ENCODE results near the gene IGSF3. TPM values are rescaled to one million over a fixed set of nuclear protein-coding genes. Genes with fewer than 3 reads are reported as not detected.

IGSF3 gene
- total and polyA plus RNA-seq, 9 donors = 0.38 to 2.1 (median 1.0) TPM

- WGBS, 3 donors = 68 to 87% (median 73%) methylated on average over 4 of the region's 4 CpGs
- Histone ChIP-seq H3K27me3 (no peaks in the 10 kb centered on the region), H3K27ac (no peak overlapping the region), H3K9me3 (no peaks in the 10 kb centered on the region), H3K4me3 (no peak overlapping the region), H3K4me1 (ENCODE audit: insufficient read depth) (no peaks in the 10 kb centered on the region), H3K36me3 (no peaks in the 10 kb centered on the region)
- TF ChIP-seq CTCF (IDR thresholded peaks at IDR 0.05) (no peak), EP300 (IDR thresholded peaks at IDR 0.05) (no peak), POLR2A (IDR thresholded peaks at IDR 0.05) (no peak)
- intact Hi-C loops (cut with DNase I) = no loop called here
- no peak for DNase-seq
Measured at GRCh38 chr1:116546354-116546977, 121.1 kb downstream of the IGSF3 start.

- TF ChIP-seq EP300 (IDR thresholded peaks at IDR 0.05) = no peak
- TF ChIP-seq CTCF (IDR thresholded peaks at IDR 0.05) = no peak
- no peak for TF ChIP-seq POLR2A (IDR thresholded peaks at IDR 0.05)
- no peaks in the 10 kb centered on the region for H3K27me3 ChIP-seq
- no peaks in the 10 kb centered on the region for H3K4me1 ChIP-seq (ENCODE audit: insufficient read depth)
- no peaks in the 10 kb centered on the region for H3K36me3 ChIP-seq
- 89 to 93% (median 92%) methylated on average over 2 of the region's 2 CpGs for WGBS, 3 donors
- H3K4me3 ChIP-seq = no peak overlapping the region
- intact Hi-C loops (cut with DNase I) = no loop called here
- DNase-seq = no peak
- H3K27ac ChIP-seq = no peak overlapping the region
- no peaks in the 10 kb centered on the region for H3K9me3 ChIP-seq
Measured at GRCh38 chr1:116545359-116545705, 122.2 kb downstream of the IGSF3 start.

GRCh38 chr1:116544588-116545358 lies 122.8 kb downstream of the IGSF3 start:
- DNase-seq = no peak
- TF ChIP-seq CTCF (IDR thresholded peaks at IDR 0.05) = no peak
- TF ChIP-seq EP300 (IDR thresholded peaks at IDR 0.05) = no peak
- TF ChIP-seq POLR2A (IDR thresholded peaks at IDR 0.05) = no peak
- Histone ChIP-seq H3K4me1 (ENCODE audit: insufficient read depth) (no peaks in the 10 kb centered on the region), H3K4me3 (no peak overlapping the region), H3K9me3 (no peaks in the 10 kb centered on the region), H3K27ac (no peak overlapping the region), H3K36me3 (no peaks in the 10 kb centered on the region), H3K27me3 (no peaks in the 10 kb centered on the region)
- intact Hi-C loops (cut with DNase I) = no loop called here
- 77 to 92% (median 89%) methylated on average over 8 of the region's 8 CpGs for WGBS, 3 donors

GRCh38 chr1:116540088-116540487 lies 127.4 kb downstream of the IGSF3 start:
- no peaks in the 10 kb centered on the region for H3K4me1 ChIP-seq (ENCODE audit: insufficient read depth)
- no peaks in the 10 kb centered on the region for H3K36me3 ChIP-seq
- intact Hi-C loops (cut with DNase I) = loop anchor here in 1 of 4 donors (2.0 kb wide), 1 partner anchor 25 kb away; no protein-coding TSS in a partner anchor
- no peak overlapping the region for H3K27ac ChIP-seq
- no peak for TF ChIP-seq CTCF (IDR thresholded peaks at IDR 0.05)
- TF ChIP-seq POLR2A (IDR thresholded peaks at IDR 0.05) = no peak
- TF ChIP-seq EP300 (IDR thresholded peaks at IDR 0.05) = no peak
- H3K27me3 ChIP-seq = no peaks in the 10 kb centered on the region
- no peak overlapping the region for H3K4me3 ChIP-seq
- DNase-seq = no peak
- no peaks in the 10 kb centered on the region for H3K9me3 ChIP-seq
